SK-N-MC (cell line): ENCODE measurements around the gene LEFTY2.
"Not testable (repeated sequence)": the region's sequence is repeated elsewhere in the genome, so short reads cannot be mapped to it uniquely, and the experiment has no call there.

Source experiments
- DNase-seq: peaks from one replicate; pipeline ENCODE4 v3.0.0-alpha.2; 2011; ENCODE audit warnings: low read depth, low spot score
- H3K27ac ChIP-seq: fragments of 200-600 bp; sonication (generic); 2 replicates; pipeline ENCODE4 v1.5.1; 2016; ENCODE audit warnings: mixed run types
- H3K36me3 ChIP-seq: fragments of 200-600 bp; sonication (generic); 2 replicates; pipeline ENCODE4 v1.6.1; 2017; ENCODE audit warnings: antibody characterized with exemption, low read length, mixed read lengths; ENCODE audit not compliant: insufficient read depth
- H3K4me3 ChIP-seq: fragments of 200-600 bp; sonication (generic); 2 replicates; pipeline ENCODE4 v1.5.1; 2016
- H3K9ac ChIP-seq: fragments of 200-600 bp; sonication (generic); 2 replicates; pipeline ENCODE4 v1.8.0; 2017; ENCODE audit warnings: mixed run types, mixed read lengths; ENCODE audit not compliant: insufficient read length
- H3K9me3 ChIP-seq: fragments of 200-600 bp; sonication (generic); 2 replicates; pipeline ENCODE4 v1.6.1; 2017; ENCODE audit warnings: low read depth, mild to moderate bottlenecking, antibody characterized with exemption, low read length, moderate library complexity, mixed read lengths
- EZH2 ChIP-seq: fragments of 200-600 bp; sonication (generic); IDR thresholded peaks from one replicate; pipeline ENCODE4 v1.6.1; 2017; ENCODE audit warnings: antibody characterized with exemption
- FOXP2 ChIP-seq: optimal IDR thresholded peaks from 2 replicates; pipeline ENCODE3; 2011; ENCODE audit warnings: mild to moderate bottlenecking, moderate library complexity; ENCODE audit not compliant: insufficient read depth; ENCODE audit errors: extremely low read length, control extremely low read depth
- POLR2AphosphoS5 ChIP-seq: IDR thresholded peaks from 2 replicates; pipeline ENCODE4 v1.6.1; 2012; ENCODE audit warnings: mild to moderate bottlenecking, low read depth, low read length, borderline replicate concordance

LEFTY2 gene

GRCh38 chr1:225888898-225889601 lies 52.0 kb downstream of the LEFTY2 start, which contains the start of gene LEFTY1:
Gene LEFTY1, minus strand, starts transcription at chr1:225889146. Its CDS starts 80 bp downstream, at chr1:225889066.
- TF ChIP-seq EZH2 (no peak), POLR2AphosphoS5 (no peak), FOXP2 (no peak)
- no peaks in the 10 kb centered on the region for H3K9me3 ChIP-seq
- no peak for DNase-seq
- no peaks in the 10 kb centered on the region for H3K36me3 ChIP-seq
- no peak within 1 kb of the TSS for H3K4me3 ChIP-seq
- no peak within 1 kb of the TSS for H3K27ac ChIP-seq
- H3K9ac ChIP-seq = no peak within 1 kb of the TSS

GRCh38 chr1:225888289-225888897 lies 52.6 kb downstream of the LEFTY2 start:
- H3K9ac ChIP-seq = no peak overlapping the region
- H3K27ac ChIP-seq = no peak overlapping the region
- TF ChIP-seq FOXP2 = no peak
- TF ChIP-seq POLR2AphosphoS5 = no peak
- TF ChIP-seq EZH2 = no peak
- no peaks in the 10 kb centered on the region for H3K36me3 ChIP-seq
- no peak overlapping the region for H3K4me3 ChIP-seq
- no peaks in the 10 kb centered on the region for H3K9me3 ChIP-seq
- no peak for DNase-seq

- DNase-seq, H3K9ac ChIP-seq, H3K27ac ChIP-seq, H3K4me3 ChIP-seq, H3K36me3 ChIP-seq, H3K9me3 ChIP-seq: not testable (repeated sequence)
These were observed 53.3 kb downstream of the LEFTY2 start for GRCh38 chr1:225887554-225888288.

GRCh38 chr1:225887030-225887314 lies 54.0 kb downstream of the LEFTY2 start:
- H3K9me3 ChIP-seq = no peaks in the 10 kb centered on the region
- H3K9ac ChIP-seq = no peak overlapping the region
- DNase-seq = no peak
- H3K27ac ChIP-seq = no peak overlapping the region
- no peak overlapping the region for H3K4me3 ChIP-seq
- no peaks in the 10 kb centered on the region for H3K36me3 ChIP-seq
- TF ChIP-seq EZH2 = no peak
- no peak for TF ChIP-seq FOXP2
- no peak for TF ChIP-seq POLR2AphosphoS5
